ENCODE results near the gene RNF11. TPM values are rescaled to one million over a fixed set of nuclear protein-coding genes. Genes with fewer than 3 reads are reported as not detected.
"Not testable (repeated sequence)": the region's sequence is repeated elsewhere in the genome, so short reads cannot be mapped to it uniquely, and the experiment has no call there.

RNF11 gene
- total RNA-seq, 4 donors from 2014 or later = 70.6 to 110 (median 82.8) TPM

DNA sequence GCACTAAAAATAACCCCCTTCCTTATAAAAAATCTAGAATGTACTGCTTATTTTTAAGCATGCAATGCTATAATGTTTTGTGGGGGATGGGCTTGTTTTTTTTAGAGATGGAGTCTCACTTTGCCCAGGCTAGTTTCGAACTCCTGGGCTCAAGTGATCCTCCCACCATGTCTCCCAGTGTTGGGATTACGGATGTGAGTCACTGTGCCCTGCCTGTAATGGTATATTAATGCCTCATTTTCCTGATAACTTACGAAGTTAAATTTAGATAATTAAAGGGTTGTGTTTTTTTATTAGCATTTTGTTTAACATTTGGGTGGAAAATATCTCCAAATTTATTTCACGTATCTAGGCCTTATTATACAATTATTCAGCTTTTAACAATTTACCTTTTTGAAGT lies 6.5 kb downstream of the RNF11 start:
- Histone ChIP-seq H3K27me3 (no peaks in the 10 kb centered on the region), H3K9me3 (no peaks in the 10 kb centered on the region), H3K4me1 (peaks cover 16 to 86% (median 22%) of the 10 kb centered on the region in 3 donors), H3K36me3 (no peaks in the 10 kb centered on the region), H3K27ac (no peak overlapping the region), H3K4me3 (no peak overlapping the region)
- TF ChIP-seq, protein P1, sequence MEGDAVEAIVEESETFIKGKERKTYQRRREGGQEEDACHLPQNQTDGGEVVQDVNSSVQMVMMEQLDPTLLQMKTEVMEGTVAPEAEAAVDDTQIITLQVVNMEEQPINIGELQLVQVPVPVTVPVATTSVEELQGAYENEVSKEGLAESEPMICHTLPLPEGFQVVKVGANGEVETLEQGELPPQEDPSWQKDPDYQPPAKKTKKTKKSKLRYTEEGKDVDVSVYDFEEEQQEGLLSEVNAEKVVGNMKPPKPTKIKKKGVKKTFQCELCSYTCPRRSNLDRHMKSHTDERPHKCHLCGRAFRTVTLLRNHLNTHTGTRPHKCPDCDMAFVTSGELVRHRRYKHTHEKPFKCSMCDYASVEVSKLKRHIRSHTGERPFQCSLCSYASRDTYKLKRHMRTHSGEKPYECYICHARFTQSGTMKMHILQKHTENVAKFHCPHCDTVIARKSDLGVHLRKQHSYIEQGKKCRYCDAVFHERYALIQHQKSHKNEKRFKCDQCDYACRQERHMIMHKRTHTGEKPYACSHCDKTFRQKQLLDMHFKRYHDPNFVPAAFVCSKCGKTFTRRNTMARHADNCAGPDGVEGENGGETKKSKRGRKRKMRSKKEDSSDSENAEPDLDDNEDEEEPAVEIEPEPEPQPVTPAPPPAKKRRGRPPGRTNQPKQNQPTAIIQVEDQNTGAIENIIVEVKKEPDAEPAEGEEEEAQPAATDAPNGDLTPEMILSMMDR (IDR thresholded peaks at IDR 0.05) = no peak
- TF ChIP-seq POLR2A (IDR thresholded peaks at IDR 0.05) = no peak
- 59 to 63% methylated on average over 4 of the region's 4 CpGs for WGBS, 2 donors
- intact Hi-C loops (cut with DNase I) = no loop called here
- DNase-seq = no peak

DNA sequence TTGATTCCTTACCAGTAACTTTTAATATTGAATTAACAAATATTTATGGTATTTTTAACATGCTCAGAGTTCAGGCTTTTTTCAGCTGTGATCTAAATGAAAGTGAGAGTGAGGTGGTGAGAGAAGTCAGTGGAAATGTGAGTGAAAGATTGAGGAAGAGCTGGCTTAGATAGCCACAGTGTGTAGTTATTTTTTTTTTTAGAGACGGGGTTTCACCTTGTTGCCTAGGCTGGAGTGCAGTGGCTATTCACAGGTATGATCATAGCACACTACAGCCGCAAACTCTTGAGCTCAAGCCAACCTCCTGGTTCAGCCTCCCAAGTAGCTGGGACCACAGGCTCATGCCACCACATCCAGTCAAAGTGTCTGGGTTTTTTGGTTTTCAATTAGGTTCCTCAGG lies 10.9 kb downstream of the RNF11 start:
- Histone ChIP-seq H3K4me1 (peaks cover 0 to 67% (median 4%) of the 10 kb centered on the region in 3 donors), H3K36me3 (peaks cover 0 to 13% (median 0%) of the 10 kb centered on the region in 3 donors), H3K4me3 (no peak overlapping the region), H3K27me3 (no peaks in the 10 kb centered on the region), H3K27ac (no peak overlapping the region), H3K9me3 (no peaks in the 10 kb centered on the region)
- intact Hi-C loops (cut with DNase I) = no loop called here
- WGBS, 2 donors = 81 to 83% methylated on average over 2 of the region's 2 CpGs
- DNase-seq = no peak
- TF ChIP-seq POLR2A (IDR thresholded peaks at IDR 0.05) = no peak
- TF ChIP-seq, protein P1 (IDR thresholded peaks at IDR 0.05) = no peak

DNA sequence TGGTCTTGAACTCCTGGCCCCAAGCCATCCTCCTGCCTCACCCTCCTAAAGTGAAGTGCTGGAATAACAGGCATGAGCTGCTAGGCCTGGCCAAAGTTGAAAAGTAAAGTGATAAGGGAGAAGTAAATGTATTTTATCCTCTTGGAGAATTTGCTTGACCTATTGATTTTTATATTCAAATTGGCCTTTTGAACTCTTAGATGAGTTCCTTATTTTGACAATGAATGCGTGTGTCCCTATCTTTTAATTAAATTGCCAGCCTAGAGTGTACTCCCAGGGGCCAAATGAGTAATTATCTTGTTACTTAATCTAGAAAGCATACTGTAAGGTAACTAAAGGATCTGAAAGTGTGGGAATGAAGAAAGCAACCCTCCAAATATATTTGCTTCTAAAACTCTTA lies 11.4 kb downstream of the RNF11 start:
- TF ChIP-seq POLR2A (IDR thresholded peaks at IDR 0.05) = no peak
- TF ChIP-seq, protein P1 (IDR thresholded peaks at IDR 0.05) = no peak

DNA sequence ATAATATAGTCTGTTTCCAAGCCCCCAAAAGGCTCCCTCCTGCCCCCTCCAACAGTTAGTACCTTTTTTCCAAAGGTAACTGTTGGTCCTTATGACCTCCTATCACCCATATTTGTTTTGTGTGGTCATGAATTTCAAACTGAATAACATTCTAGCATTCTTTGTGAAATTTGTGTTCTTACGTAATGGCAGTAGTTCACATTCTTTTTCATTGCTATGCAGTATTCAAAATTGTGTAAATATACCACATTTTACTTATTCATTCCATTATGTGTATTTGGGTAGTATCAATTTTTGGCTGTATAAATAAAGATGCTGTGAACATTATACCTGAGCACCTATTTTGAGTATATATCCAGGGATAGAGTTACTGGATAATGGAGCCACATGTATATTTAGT lies 13.4 kb downstream of the RNF11 start:
- intact Hi-C loops (cut with DNase I) = no loop called here
- DNase-seq = no peak
- Histone ChIP-seq H3K36me3 (peaks cover 0 to 13% (median 0%) of the 10 kb centered on the region in 3 donors), H3K9me3 (no peaks in the 10 kb centered on the region), H3K4me3 (no peak overlapping the region), H3K4me1 (peaks cover under 1 to 54% (median 4%) of the 10 kb centered on the region in 3 donors), H3K27ac (no peak overlapping the region), H3K27me3 (no peaks in the 10 kb centered on the region)
- WGBS, 2 donors = 90 to 100% methylated on average over 1 of the region's 1 CpG
- TF ChIP-seq POLR2A (IDR thresholded peaks at IDR 0.05) = no peak
- TF ChIP-seq, protein P1 (IDR thresholded peaks at IDR 0.05) = no peak

More for the DNA sequence above, 11.4 kb downstream of the RNF11 start:
- Histone ChIP-seq H3K4me1 (peaks cover 0 to 62% (median 4%) of the 10 kb centered on the region in 3 donors), H3K27ac (no peak overlapping the region), H3K27me3 (no peaks in the 10 kb centered on the region), H3K4me3 (no peak overlapping the region), H3K36me3 (peaks cover 0 to 13% (median 0%) of the 10 kb centered on the region in 3 donors), H3K9me3 (no peaks in the 10 kb centered on the region)
- no peak for DNase-seq
- intact Hi-C loops (cut with DNase I) = no loop called here
- 65 to 75% methylated on average over 1 of the region's 1 CpG for WGBS, 2 donors

DNA sequence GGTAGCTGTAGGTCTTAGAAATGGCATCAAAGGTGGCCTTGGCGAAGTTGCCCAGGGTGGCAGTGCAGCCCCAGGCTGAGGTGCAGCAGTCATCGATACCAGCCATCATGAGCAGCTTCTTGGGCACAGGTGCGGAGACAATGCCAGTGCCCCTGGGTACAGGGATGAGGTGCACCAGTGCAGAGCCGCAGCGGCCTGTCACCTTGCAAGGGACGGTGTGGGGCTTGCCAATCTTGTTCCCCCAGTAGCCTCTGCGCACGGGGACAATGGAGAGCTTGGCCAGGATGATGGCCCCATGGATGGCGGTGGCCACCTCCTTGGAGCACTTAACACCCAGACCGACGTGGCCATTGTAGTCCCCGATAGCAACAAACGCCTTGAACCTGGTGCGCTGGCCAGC lies 14.7 kb downstream of the RNF11 start:
- intact Hi-C loops (cut with DNase I); DNase-seq: not testable (repeated sequence)
- 100% methylated on average over 1 to 2 of the region's 14 CpGs for WGBS, 2 donors

DNA sequence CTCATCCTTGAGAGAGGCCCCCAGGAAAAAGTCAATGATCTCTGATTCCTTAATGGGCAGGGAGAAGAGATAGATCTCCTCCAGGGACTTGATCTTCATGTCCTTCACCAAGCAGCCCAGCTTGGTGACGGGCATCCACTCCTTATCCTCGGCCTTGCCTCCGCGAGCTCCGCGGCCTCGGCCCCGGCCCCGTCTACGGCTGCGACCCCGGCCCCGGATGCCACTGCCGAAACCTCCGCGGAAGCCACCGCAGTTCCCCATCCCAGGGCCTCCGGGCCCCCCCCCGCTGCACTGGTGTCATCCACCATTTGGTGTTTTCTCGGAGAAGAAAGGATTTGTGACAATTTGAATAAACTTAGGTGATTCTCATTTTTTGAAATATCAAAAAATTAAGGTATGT lies 15.1 kb downstream of the RNF11 start:
- Histone ChIP-seq H3K4me1 (peaks cover 4 to 68% (median 10%) of the 10 kb centered on the region in 3 donors), H3K36me3 (peaks cover 0 to 13% (median 0%) of the 10 kb centered on the region in 3 donors)
- intact Hi-C loops (cut with DNase I); DNase-seq; H3K27ac ChIP-seq; H3K9me3 ChIP-seq; H3K4me3 ChIP-seq; H3K27me3 ChIP-seq: not testable (repeated sequence)
- 98 to 100% methylated on average over 8 to 20 of the region's 20 CpGs for WGBS, 2 donors

More for the DNA sequence above, 14.7 kb downstream of the RNF11 start:
- H3K27me3 ChIP-seq, H3K4me3 ChIP-seq, H3K9me3 ChIP-seq, H3K27ac ChIP-seq: not testable (repeated sequence)
- Histone ChIP-seq H3K36me3 (peaks cover 0 to 13% (median 0%) of the 10 kb centered on the region in 3 donors), H3K4me1 (peaks cover 4 to 66% (median 9%) of the 10 kb centered on the region in 3 donors)

All from esophagus squamous epithelium (tissue), 5 donors.